ENCODE measurements around the gene MAP3K3. TPM values are rescaled to one million over a fixed set of nuclear protein-coding genes. Genes with fewer than 3 reads are reported as not detected.

Gene MAP3K3
- total and polyA plus RNA-seq, 9 of the 15 experiments (the other 6 are each of a cell fraction or from before 2014, with no cell fraction given): 0.69 to 16.5 (median 12.1) TPM

GRCh38 chr17:63622574-63623390 is 565 bp downstream of the MAP3K3 start (continued):
- TF ChIP-seq YY1 (IDR thresholded peaks at IDR 0.05; ENCODE audit: borderline replicate concordance in 1 of 3, control insufficient read depth in 1 of 3, extremely low read depth in 1 of 3, insufficient read depth in 3 of 3, insufficient read length in 1 of 3, insufficient replicate concordance in 2 of 3, low read depth in 1 of 3, low read length in 2 of 3) (peak in 1 of 3 experiments; percentile 43), MAX (CRISPR knock-in tag; IDR thresholded peaks at IDR 0.05) (no peak), CTBP1 (IDR thresholded peaks at IDR 0.05; ENCODE audit: borderline replicate concordance) (peak; percentile 24; the same call in 1 of the 2 replicates), E2F6 (IDR thresholded peaks at IDR 0.05; ENCODE audit: borderline replicate concordance in 1 of 2, extremely low read depth in 1 of 2, insufficient read depth in 1 of 2, insufficient read length in 1 of 2, low read depth in 1 of 2, low read length in 1 of 2, poor library complexity in 1 of 2, severe bottlenecking in 1 of 2) (no peak), ZFP36 (IDR thresholded peaks at IDR 0.05; ENCODE audit: low read depth, low read length, partially characterized antibody) (no peak), ZNF407 (IDR thresholded peaks at IDR 0.05; ENCODE audit: low read depth) (no peak), SP2 (IDR thresholded peaks at IDR 0.05; ENCODE audit: extremely low read depth, low read depth, low read length, poor library complexity, severe bottlenecking) (no peak), YBX1 (IDR thresholded peaks at IDR 0.05) (no peak), SMAD1 (IDR thresholded peaks at IDR 0.05; ENCODE audit: low read depth, low read length, partially characterized antibody) (no peak), MTA3 (IDR thresholded peaks at IDR 0.05; ENCODE audit: borderline replicate concordance) (peak; percentile 24; the same call in 1 of the 2 replicates), RBM17 (IDR thresholded peaks at IDR 0.05; ENCODE audit: borderline replicate concordance, low read depth, low read length) (no peak), PHF21A (IDR thresholded peaks at IDR 0.05; ENCODE audit: borderline replicate concordance, low read depth) (peak; percentile 36; the same call in 1 of the 2 replicates), ZBTB17 (CRISPR knock-in tag; IDR thresholded peaks at IDR 0.05) (no peak), CBFA2T3 (IDR thresholded peaks at IDR 0.05) (no peak), ZSCAN29 (IDR thresholded peaks at IDR 0.05) (no peak), ZNF699 (CRISPR knock-in tag; IDR thresholded peaks at IDR 0.05; ENCODE audit: insufficient replicate concordance) (no peak), BMI1 (IDR thresholded peaks at IDR 0.05; ENCODE audit: low read length) (no peak)
